ENCODE measurements around the gene EPHA4. TPM values are rescaled to one million over a fixed set of nuclear protein-coding genes. Genes with fewer than 3 reads are reported as not detected.

Gene EPHA4
- polyA plus RNA-seq, 3 donors from 2014 or later = 6.7 to 18.0 (median 14.2) TPM

DNA sequence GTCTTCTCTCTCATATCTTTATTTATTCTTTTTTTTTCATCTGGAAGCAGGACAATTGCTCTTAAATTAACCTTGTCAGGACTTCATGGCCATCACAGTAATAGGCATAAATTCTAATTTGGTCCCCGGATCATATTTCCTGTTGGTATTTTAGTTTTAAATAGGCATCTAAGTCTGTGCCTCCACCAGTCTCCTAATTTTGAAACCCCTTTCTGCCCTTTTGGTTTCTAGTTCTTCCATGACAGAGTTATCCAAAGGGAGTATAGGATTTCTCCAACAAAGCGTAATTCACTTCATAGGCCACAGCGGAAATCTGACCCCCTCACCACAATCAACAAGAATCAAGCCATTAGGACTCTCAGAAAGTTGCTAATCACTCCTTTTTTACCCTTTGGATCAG, 3.8 kb downstream of the EPHA4 start:
- Mint-ChIP-seq H3K27me3 (ENCODE audit: low read depth in 3 of 3) (peaks cover 4 to 23% (median 10%) of the 10 kb centered on the region in 3 donors), H3K4me1 (peaks cover 43 to 61% of the 10 kb centered on the region in 2 donors), H3K4me3 (no peak overlapping the region), H3K27ac (no peak overlapping the region), H3K9me3 (no peaks in the 10 kb centered on the region), H3K36me3 (peaks cover 13 to 27% (median 13%) of the 10 kb centered on the region in 3 donors)
- no peak for DNase-seq

DNA sequence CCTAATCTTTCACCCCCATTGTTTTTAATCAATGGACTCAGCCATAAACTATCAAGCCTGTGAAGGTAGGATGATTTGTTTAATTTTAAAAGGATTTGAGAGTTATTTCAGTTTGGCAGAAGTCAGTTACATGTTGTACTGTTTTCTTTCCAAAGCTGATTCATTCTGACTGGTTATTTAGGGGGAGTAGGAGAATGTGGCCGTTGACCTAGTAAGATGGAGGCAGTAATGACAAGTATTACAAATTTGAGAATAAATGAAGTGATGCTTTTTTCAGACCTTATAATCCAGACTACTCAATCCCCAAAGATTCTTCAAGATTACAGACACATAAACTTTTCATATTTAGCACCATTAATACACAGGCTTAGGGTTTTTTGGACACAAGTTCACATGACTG, 4.3 kb downstream of the EPHA4 start:
- DNase-seq = no peak
- Mint-ChIP-seq H3K36me3 (peaks cover 16 to 32% (median 17%) of the 10 kb centered on the region in 3 donors), H3K27ac (peak overlapping the region in 1 of 6 donors; percentile 43), H3K27me3 (ENCODE audit: low read depth in 3 of 3) (peaks cover 6 to 22% (median 10%) of the 10 kb centered on the region in 3 donors), H3K9me3 (no peaks in the 10 kb centered on the region), H3K4me1 (peaks cover 47 to 66% of the 10 kb centered on the region in 2 donors), H3K4me3 (peak overlapping the region in 1 of 5 donors; percentile 22)

DNA sequence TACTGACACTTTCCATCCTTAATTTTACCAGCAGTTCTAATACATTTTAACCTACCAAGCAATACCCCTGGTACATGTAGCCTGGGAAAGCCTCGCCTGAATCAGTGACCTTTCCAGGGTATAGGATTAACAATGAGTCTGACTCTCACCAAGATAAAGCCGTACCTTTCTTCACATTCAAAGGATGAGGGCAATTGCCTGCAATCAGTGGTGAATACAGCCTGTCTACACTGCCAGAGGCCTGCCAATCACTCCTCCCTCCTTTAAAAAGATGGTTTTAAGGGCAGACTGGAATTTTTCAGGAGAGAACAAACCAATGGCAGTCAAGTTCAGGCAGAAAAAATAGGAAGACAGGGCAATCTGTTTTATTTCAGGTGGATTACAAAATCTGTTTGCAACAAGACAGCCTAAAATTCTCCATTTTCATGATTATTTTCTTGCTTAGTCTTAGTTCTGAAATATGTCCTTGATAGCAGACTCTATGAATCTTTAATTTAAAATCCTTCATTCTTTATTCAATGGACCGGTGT, 4.8 kb downstream of the EPHA4 start:
- Mint-ChIP-seq H3K4me3 (no peak overlapping the region), H3K27me3 (ENCODE audit: low read depth in 3 of 3) (peaks cover 6 to 19% (median 10%) of the 10 kb centered on the region in 3 donors), H3K9me3 (no peaks in the 10 kb centered on the region), H3K36me3 (peaks cover 16 to 32% (median 18%) of the 10 kb centered on the region in 3 donors), H3K27ac (peak overlapping the region in 1 of 6 donors; percentile 36), H3K4me1 (peaks cover 46 to 71% of the 10 kb centered on the region in 2 donors)
- no peak for DNase-seq

DNA sequence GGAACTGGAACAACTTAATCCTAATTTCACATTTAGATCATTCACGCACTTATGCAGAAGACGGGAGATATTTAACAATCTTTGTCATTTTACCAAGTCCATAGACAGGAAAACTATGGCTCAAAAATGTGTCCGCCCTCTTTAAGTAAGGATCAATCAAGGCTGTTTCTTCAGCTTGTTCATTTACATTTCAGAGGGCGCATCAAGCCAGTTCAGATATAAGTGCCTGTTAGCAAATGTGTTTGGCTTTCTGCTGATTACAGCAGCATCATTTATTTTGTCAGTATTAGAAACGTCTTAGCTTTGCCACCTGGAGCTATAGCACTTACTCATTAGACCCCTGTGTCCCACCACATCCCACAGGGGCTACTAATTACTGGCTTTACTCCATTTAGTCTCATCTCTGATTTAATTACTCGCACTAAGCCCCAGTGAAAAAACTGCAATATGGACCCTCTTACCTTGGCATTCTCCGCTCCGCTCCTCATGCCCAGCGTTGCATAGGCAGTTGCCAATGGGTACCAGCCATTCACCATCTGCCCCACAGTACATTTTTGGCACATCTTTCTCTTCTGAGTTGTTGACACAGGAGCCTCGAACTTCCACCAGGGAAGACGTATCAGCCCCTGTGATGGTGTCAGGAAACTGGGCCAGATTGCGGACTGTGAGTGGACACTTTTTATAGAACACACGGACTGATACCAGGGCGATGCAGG, 8.7 kb downstream of the EPHA4 start:
- Mint-ChIP-seq H3K9me3 (no peaks in the 10 kb centered on the region), H3K4me1 (peaks cover 36 to 62% of the 10 kb centered on the region in 2 donors), H3K4me3 (no peak overlapping the region), H3K27ac (no peak overlapping the region), H3K27me3 (ENCODE audit: low read depth in 3 of 3) (peaks cover 0 to 2% (median 2%) of the 10 kb centered on the region in 3 donors), H3K36me3 (peaks cover 13 to 34% (median 23%) of the 10 kb centered on the region in 3 donors)
- DNase-seq = no peak

DNA sequence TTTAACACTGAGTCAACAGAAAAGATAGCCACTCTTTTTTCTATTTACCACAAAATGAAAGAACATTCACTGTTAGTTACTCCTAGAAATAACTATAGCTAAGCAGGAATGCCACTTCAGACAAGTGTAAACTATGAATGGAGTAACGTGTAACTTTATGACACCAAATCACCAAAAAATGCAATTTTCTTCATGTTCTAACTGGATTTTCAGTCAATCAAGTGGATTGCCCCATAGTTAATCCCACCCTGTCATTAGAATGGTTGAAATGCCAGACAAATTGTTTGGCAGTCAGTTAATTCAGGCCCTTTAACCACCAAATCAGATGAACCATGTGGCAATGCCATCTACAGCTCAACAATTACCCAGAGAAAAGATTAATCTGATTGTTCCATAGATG, 9.9 kb downstream of the EPHA4 start:
- H3K27me3 Mint-ChIP-seq (ENCODE audit: low read depth in 3 of 3) = peaks cover 0 to 2% (median 2%) of the 10 kb centered on the region in 3 donors
- H3K36me3 Mint-ChIP-seq = peaks cover 13 to 28% (median 19%) of the 10 kb centered on the region in 3 donors
- H3K9me3 Mint-ChIP-seq = no peaks in the 10 kb centered on the region
- DNase-seq = no peak
- no peak overlapping the region for H3K4me3 Mint-ChIP-seq
- no peak overlapping the region for H3K27ac Mint-ChIP-seq
- H3K4me1 Mint-ChIP-seq = peaks cover 37 to 56% of the 10 kb centered on the region in 2 donors

DNA sequence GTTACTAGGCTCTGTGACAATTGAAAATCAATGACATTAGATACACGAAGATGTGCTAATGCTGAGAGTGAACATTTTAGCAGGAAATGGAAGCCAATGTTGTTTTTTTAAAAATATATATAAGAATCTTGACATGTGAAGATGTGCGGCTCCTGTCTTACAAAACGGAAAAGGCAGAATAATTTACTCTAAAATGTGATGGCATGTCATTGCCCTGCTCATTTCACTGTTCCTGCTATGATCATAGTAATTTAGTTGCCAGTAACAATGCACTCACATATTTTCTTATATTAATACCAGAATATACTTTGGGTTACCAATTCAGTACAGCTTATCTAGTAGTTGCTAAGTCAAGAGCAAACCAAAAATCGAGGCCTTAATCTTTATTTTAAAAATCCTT, 10.3 kb downstream of the EPHA4 start:
- Mint-ChIP-seq H3K27ac (no peak overlapping the region), H3K36me3 (peaks cover 13 to 26% (median 19%) of the 10 kb centered on the region in 3 donors), H3K4me3 (no peak overlapping the region), H3K9me3 (no peaks in the 10 kb centered on the region), H3K4me1 (peaks cover 34 to 51% of the 10 kb centered on the region in 2 donors), H3K27me3 (ENCODE audit: low read depth in 3 of 3) (peaks cover 0 to 2% (median 2%) of the 10 kb centered on the region in 3 donors)
- DNase-seq = no peak

DNA sequence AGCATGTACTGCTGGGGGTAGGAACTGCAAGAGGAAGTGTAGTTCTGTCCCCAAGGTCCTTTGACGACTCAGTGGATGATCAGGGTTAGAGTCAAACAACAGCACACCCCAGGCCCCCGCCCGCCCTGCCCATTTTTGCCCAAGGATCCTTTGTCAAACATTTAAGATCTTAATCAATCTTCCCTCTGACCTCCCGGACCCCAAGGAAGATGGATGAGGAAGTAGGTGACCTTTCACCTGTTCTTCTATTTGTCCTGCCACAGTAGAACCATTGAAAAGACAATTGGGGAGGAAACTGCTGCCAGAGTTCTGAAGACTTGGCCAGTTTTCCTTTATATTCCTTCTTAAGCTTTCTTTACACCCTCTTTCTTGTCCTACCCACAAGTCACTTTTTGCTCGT, 12.1 kb downstream of the EPHA4 start:
- DNase-seq = no peak
- peaks cover 0 to 2% (median 0%) of the 10 kb centered on the region in 3 donors for H3K27me3 Mint-ChIP-seq (ENCODE audit: low read depth in 3 of 3)
- H3K4me1 Mint-ChIP-seq = peaks cover 34 to 53% of the 10 kb centered on the region in 2 donors
- H3K4me3 Mint-ChIP-seq = no peak overlapping the region
- H3K27ac Mint-ChIP-seq = peak overlapping the region in 1 of 6 donors; percentile 7
- H3K36me3 Mint-ChIP-seq = peaks cover 8 to 27% (median 19%) of the 10 kb centered on the region in 3 donors
- no peaks in the 10 kb centered on the region for H3K9me3 Mint-ChIP-seq

DNA sequence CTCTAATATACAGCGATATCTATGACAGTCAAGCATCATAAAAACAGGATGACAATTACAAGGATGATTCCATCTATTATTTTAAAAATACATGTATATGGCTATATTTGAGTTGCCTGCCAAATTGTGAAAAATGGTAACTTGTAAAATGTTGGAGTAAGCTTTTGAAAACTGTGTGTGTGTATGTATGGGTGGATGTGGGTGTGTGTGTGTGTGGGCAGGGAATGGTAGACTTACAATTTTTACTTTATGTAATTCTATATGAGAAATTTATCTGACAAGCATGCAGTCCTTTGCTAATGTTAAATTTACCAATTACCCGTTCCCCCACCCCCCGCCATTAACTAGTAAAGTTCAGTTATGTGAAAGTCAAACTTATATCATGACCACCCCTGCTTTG, 14.0 kb downstream of the EPHA4 start:
- Mint-ChIP-seq H3K36me3 (peaks cover 4 to 17% (median 12%) of the 10 kb centered on the region in 3 donors), H3K27ac (no peak overlapping the region), H3K4me1 (peaks cover 33 to 42% of the 10 kb centered on the region in 2 donors)

DNA sequence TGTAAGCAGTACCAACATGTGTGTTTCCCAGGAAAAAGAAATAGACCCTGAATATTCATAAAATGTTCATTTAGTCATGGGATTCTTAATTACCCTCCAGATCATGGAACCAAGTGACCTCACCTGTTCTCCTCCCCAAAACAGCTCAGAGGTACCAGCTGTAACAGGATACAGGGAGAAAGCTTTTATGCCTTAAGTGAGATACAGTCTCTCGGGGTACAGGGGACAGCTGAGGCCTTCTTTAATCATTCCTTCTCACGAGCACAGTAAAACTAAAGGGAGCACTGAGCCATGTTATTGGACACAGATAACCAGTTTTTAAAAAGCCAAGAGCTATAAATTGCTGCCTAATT, 16.6 kb downstream of the EPHA4 start:
- H3K27me3 Mint-ChIP-seq (ENCODE audit: low read depth in 3 of 3) = no peaks in the 10 kb centered on the region
- H3K36me3 Mint-ChIP-seq = peaks cover 6 to 13% (median 8%) of the 10 kb centered on the region in 3 donors
- no peak for DNase-seq
- H3K4me3 Mint-ChIP-seq = peak overlapping the region in 4 of 5 donors; percentile 12 to 33 (median 23)
- H3K27ac Mint-ChIP-seq = peak overlapping the region in 4 of 6 donors; percentile 17 to 81 (median 64)
- H3K9me3 Mint-ChIP-seq = no peaks in the 10 kb centered on the region
- peaks cover 27 to 41% of the 10 kb centered on the region in 2 donors for H3K4me1 Mint-ChIP-seq

More for the DNA sequence above, 14.0 kb downstream of the EPHA4 start:
- H3K9me3 Mint-ChIP-seq = no peaks in the 10 kb centered on the region
- no peak for DNase-seq
- peaks cover 0 to 2% (median 0%) of the 10 kb centered on the region in 3 donors for H3K27me3 Mint-ChIP-seq (ENCODE audit: low read depth in 3 of 3)
- no peak overlapping the region for H3K4me3 Mint-ChIP-seq

DNA sequence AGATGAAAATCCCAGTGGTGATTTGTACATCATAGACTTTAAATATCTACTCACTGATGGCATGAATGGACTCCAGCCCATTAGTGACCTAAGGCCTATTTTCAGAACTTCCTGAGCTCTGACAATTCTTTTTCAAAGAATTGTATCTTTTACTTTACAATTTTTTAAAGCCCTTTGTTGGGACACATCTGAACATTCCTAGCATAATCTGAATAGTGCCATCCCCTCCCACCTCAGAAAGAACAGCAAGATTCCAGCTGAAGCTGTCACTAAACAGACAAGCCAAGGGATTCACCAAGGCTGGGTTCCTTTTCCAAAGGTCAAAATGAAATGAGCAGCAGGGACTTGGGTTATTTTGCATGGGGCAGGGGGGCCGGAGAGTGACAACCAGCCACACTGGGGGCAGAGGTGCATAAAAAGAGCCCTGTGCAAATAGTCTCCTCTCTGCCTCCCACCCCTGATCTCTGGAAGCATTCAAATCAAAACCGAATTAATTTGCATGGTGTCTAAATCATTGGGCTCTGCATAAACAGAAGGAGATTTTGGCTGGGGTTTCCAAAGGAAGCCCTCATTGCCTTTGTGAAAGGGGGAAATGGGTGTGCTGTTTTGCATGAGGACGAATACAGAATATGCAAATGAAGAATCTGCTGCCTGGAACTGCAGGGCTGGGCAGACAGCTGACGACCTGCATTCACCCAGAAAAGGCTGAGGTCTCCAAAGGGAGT, 17.2 kb downstream of the EPHA4 start:
- DNase-seq = no peak
- peaks cover 6 to 13% (median 8%) of the 10 kb centered on the region in 3 donors for H3K36me3 Mint-ChIP-seq
- H3K4me1 Mint-ChIP-seq = peaks cover 26 to 36% of the 10 kb centered on the region in 2 donors
- no peaks in the 10 kb centered on the region for H3K27me3 Mint-ChIP-seq (ENCODE audit: low read depth in 3 of 3)
- peak overlapping the region in 4 of 6 donors; percentile 17 to 81 (median 64) for H3K27ac Mint-ChIP-seq
- H3K9me3 Mint-ChIP-seq = no peaks in the 10 kb centered on the region
- H3K4me3 Mint-ChIP-seq = peak overlapping the region in 4 of 5 donors; percentile 12 to 33 (median 23)

DNA sequence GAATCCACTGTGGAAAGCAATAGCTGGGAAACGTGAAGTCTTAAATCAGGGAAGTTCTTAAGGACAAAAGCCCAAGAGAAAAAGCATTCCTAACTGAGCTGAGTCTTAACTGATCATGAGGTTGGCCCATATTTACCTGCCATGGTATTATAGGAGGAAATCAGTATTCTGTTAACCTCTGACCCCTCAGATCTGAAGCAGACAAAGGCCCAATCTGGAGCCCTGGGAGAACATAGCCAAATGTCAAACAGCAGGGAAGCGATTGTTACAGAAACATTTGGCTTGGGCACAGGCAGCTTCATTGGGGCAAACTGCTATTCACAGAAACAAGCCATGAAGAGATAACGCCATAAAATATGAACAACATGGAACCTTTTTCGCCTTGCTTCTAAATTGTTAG, 18.8 kb downstream of the EPHA4 start:
- Mint-ChIP-seq H3K27ac (peak overlapping the region in 2 of 6 donors; percentile 2 to 56), H3K4me3 (no peak overlapping the region), H3K4me1 (peaks cover 27 to 39% of the 10 kb centered on the region in 2 donors), H3K9me3 (no peaks in the 10 kb centered on the region), H3K27me3 (ENCODE audit: low read depth in 3 of 3) (no peaks in the 10 kb centered on the region), H3K36me3 (peaks cover 0 to 10% (median 8%) of the 10 kb centered on the region in 3 donors)
- DNase-seq = no peak

DNA sequence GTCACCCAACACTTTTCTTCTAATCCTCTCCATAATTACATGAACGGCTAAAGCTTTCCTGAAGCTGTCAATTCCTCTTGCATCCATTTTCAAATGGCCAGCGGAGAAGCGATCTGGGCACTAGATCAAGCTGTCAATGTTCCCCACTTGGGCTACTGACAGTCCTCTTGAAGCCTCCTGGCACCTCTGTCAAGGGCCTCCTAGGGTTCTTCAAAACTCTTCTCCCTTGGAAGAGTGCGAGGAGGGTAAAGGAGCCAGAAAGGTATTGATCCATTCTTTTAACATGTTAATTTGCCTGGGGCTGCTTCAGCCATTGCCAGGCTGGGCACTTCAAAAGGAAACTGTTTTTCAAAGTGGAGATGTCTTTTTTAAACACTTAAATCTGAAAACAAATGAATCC, 19.8 kb downstream of the EPHA4 start:
- no peak for DNase-seq
- H3K4me3 Mint-ChIP-seq = no peak overlapping the region
- H3K27ac Mint-ChIP-seq = peak overlapping the region in 3 of 6 donors; percentile 6 to 41 (median 7)
- H3K36me3 Mint-ChIP-seq = peaks cover 0 to 10% (median 8%) of the 10 kb centered on the region in 3 donors
- no peaks in the 10 kb centered on the region for H3K27me3 Mint-ChIP-seq (ENCODE audit: low read depth in 3 of 3)
- no peaks in the 10 kb centered on the region for H3K9me3 Mint-ChIP-seq
- H3K4me1 Mint-ChIP-seq = peaks cover 34 to 47% of the 10 kb centered on the region in 2 donors

DNA sequence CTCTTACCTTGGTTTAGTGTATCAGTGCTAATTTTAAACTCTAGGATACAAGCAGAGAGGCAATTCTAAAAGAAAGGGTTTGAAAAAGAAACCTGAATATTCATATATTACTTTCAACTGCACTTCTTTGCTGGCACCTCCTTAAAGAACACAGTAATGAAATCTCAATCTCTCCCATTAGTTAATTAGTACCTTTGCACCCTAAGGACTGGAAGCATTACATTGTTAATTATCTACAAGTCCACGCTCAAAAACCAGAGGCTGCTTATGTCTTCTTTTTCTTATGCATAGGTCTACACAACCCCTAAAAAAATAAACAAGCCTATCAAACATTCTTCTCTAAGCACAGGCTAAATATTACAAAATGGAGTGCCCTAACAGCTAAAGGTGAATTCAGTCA, 20.2 kb downstream of the EPHA4 start:
- Mint-ChIP-seq H3K27ac (peak overlapping the region in 2 of 6 donors; percentile 18 to 41), H3K4me1 (peaks cover 38 to 51% of the 10 kb centered on the region in 2 donors), H3K27me3 (ENCODE audit: low read depth in 3 of 3) (no peaks in the 10 kb centered on the region), H3K36me3 (peaks cover 0 to 10% (median 8%) of the 10 kb centered on the region in 3 donors), H3K4me3 (no peak overlapping the region), H3K9me3 (no peaks in the 10 kb centered on the region)
- no peak for DNase-seq
